NCI-H128 (cell line): ENCODE data around the gene CACNA2D1.

Source experiments
- DNase-seq: peaks from one replicate; lab custom pipeline; 2025; ENCODE audit not compliant: unreplicated experiment; lab: John Stamatoyannopoulos, UW

CACNA2D1 gene

DNA sequence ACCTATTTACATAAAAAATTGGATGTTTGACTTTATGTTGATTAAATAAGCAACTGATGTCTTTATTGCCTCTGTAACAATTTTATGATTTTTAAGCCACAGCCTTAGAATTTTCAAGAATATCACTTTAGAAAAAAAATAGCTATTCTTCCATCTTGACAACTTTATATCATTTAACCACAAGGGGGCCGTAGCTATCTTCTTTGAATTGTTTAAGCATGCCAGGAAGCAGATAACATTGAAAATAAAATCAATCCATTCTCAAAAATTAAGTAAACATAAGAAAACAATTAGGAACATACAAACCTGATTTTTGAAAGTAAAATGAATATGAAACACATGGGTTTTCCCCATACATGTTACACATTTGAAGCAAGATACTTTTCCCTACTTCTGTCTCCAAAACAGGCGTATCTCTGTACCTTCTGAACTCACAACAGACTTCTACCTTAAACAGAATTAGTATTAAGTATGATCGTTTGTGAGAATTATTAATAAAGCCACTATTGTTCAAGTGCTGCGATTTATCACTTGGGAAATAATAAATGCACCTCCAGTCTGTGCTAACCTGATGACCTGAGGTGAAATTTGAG is 209.0 kb downstream of the CACNA2D1 start:
- DNase-seq, result peak; percentile 29

DNA sequence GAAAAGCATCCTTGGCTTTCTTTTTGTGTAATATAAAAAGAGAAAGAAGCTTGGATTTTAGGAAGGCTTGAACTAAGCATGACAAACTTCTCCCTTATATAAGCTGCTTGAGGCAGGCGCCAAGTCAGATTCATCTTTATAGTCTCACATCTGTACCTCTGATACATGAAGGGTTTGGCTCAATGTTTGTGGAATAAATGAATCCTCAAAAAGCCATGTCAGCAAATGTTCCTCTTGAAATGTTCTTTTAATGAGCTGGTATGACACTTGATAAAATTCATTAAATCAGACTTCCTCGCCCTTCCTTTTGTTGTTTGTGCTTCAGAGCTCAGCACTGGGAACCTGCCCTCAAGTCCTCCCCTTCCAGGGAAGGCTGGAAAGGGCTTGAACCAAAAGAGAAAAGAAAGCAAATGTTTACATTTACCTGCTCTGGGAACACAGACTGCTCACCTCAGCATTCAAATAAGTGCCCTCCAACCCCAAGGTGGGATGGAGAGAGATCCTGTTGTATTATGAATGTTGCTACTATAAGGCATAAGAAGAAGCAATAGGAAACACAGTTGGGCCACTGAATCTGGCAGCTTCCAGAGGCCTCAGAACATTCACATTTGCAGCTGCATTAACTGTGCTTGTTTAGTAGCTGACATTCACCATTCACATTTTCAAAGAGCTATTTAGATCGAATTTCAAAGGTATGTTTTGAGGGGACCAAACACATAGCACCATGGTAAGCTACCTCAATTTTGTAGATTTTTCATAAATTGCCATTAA is 212.6 kb downstream of the CACNA2D1 start:
- peak; percentile 10 for DNase-seq

DNA sequence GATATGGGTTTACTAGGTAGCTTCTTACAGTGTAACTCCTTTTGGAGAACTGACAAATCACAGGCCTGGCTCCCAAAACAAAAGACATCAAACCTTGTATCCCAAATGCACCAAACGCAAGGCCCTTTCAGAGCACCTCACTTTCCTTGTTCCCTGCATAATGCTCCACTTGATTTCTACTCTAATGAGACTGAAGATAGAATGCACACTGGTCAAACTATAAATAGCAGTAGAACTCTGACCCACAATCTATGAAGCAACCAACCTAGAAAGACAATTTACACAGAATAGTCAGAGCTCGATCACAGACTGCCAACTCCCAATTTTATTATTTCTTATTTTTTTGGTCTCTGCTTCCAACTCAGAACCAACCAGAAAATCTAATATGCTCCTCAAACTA is 214.4 kb downstream of the CACNA2D1 start:
- DNase-seq, result no peak

DNA sequence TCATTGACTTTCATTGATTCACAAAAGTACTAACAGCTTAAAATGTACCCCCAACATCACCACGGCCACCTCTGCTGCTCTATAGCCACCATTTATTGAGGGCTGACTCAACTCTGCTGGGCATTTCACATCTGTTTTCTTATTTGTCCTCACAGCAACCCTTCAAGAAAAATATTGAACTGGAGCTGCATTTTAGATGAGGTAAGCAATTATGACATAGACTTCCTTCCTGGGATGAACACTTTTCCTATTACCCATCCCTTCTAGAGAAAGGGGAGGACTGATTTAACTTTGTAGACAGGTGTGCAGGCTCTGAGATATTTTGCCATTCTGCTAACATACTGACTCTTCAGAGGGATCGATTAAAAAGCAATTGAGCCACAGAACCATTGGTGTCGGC is 217.4 kb downstream of the CACNA2D1 start:
- DNase-seq, result no peak

DNA sequence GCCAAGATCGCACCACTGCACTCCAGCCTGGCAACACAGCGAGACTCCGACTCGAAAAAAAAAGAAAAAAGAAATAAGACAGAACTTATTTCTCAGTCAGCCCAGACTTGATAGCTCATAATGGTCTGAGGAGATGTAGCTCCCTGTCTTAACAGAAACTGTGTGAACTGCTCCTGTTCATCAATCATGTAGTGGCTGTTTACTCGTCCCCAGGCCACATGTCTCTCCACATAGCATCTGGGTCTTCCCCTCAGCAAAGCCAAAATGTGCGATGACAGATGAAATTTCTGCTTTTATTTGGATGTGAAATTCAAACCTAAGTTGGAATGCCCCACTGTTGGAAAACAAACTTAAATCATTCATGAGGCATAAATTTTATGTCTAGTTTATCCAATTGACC is 219.0 kb downstream of the CACNA2D1 start:
- DNase-seq, result no peak

DNA sequence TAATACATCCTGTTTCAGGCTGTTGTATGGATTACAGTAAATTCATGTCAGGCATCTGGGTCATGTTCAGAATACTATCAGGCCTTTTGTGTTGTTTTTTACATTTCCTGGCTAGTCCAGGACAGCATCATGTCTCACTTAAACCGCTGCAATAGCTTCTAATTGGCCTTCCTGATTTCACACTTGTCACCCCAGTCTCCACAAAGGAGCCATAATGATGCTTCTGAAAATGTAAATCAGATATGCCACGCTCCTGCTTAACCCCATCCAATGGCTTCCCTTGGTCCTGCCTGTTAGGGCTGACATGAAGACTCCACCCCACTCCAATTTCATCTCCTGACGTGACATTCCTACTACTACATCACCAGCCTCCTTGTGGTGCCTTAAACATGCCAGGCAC is 220.0 kb downstream of the CACNA2D1 start:
- DNase-seq, result no peak

DNA sequence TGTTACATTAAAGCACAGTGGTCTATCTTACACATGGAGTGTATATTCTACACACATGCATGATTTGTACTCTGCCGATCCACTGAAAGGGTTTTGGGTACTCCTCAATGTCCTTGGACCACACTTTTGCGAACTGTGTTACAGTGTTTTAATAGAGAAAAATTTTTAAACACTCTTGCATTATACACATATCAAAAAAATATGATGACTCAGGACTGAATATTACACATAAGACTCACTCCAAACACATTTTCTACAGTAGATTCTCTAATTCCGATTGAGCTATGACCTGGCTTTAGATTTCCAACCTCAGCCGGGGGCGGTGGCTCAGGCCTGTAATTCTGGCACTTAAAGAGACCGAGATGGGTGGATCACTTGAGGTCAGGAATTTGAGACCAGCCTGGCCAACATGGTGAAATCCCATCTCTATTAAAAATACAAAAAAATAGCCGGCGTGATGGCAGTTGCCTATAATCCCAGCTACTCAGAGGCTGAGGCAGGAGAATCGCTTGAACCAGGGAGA is 222.4 kb downstream of the CACNA2D1 start:
- no peak for DNase-seq

DNA sequence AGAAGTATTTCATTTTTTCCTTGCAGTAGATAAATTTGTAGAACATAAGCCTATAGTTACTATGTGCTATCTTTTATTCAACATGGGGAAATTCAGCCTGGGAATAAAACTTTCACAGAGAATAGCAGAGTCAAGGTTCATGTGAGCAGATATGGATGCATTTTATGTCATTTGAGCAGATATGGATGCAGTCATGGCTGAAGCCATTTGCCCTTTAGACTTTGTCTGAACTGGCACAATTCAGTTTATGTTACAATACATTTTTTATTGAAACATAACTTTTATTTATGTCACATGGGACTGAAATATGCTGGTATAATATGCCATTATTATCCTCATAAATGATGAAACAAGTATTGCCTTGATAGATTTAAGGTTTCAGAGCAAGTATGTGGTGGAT is 231.1 kb downstream of the CACNA2D1 start:
- no peak for DNase-seq

DNA sequence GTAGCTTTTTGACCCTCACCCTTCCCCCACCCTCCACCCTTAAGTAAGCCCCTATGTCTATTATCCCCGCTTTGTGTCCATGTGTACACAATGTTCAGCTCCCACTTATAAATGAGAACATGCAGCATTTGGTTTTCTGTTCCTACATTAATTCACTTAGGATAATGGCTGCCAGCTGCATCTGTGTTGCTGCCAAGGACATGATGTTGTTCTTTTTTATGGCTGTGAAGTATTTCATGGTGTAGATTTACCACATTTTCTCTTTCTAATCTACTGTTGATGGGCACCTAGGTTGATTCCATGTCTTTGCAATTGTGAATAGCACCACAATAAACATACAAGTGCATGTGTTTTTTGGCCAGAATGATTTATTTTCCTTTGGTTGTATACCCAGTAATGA is 232.2 kb downstream of the CACNA2D1 start:
- DNase-seq, result no peak

DNA sequence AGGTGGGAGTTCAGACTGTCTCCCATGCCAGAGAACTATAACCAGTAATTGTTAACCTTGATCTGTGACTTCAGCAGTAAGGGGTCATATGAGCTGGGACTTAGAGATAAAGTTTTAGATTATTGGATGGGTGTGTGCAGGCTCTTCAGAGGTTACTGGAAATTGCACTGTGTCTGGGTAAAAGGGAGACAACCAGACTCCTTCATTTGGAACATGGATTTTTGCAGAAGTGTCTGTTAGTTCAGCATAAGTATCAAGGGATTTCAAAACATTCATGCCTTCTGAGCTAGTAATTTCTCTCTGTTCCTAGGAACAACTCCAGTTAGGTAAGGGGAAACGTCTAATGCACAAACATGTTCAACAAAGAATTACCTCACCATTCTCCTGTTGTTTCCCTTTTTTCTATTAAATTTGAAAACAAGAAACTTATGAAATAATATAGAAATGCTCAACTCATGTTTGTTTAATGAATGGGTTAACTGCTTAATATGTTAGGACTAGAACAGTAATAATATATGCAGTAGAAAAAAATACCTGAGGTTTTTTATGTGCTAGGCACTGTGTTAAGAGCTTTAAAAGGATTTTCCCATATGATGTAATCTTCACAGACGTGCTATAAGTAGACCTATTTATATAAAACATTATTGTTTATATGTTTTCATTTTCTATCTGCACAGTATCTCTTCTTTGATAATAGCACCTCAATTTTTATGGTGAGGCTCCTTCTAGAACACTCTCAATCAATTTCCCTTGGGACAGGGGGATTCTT is 233.0 kb downstream of the CACNA2D1 start:
- no peak for DNase-seq

DNA sequence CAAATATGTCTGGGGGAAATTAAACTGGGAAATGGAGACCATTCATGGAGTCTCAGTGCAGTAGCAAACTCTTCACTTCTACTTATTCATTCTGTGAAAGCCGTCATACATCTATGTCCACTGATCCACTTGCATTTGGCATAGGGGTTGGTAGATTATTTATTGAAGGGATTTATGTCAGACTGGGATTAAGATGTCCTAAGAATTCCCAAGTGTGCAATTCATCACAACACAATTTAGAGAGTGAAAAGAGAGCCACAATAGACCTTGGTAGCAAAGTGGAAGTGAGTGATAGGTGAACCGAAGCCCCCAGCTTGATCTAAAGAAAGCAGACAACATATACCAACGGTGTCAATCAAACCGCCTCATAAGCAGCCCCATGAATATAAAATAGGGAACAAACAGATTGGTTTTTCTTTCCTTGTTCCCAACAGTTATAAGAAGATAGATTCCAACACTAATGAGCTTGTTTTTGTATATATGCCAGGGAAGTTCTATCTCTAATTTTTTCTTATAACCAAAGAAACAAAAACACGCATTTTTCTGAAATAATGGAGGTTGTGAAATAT is 234.3 kb downstream of the CACNA2D1 start:
- DNase-seq, result no peak

DNA sequence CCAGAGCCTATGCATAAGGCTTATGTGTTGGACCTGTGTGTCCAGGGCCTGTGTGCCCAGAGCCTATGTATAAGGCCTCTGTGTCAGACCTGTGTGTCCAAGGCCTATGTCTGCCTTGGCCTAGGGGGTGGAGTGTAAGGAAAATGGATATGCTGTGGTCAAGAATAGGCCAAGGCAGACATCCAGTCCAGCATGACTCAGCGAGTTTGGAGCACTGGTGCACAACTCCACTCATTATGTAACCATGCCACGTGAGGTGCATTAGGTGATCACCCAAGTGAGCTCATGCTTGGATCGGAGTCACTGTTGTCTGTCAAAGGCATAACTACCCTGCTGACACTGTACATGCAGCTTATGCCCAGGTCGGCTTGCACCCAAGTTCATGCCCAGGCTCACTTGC is 238.9 kb downstream of the CACNA2D1 start:
- no peak for DNase-seq

DNA sequence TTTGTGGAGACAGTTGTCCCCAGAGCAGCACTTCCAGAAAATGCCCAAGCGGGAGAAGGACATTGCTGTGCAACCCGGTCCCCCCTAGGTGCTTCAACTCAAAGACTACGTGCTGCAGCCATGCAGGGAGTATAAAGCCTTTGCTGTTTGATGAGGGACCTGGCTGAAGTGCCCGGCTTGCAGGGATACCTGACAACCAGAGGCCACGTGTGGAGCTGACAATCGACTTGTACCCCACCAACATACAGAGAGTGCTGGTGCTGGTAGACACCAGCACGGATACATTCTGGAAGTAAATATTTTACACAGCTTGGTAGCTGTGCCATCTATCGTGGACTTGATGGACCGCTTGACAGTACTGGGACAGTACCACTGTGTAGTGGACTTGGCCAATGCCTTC is 240.6 kb downstream of the CACNA2D1 start:
- DNase-seq, result no peak

DNA sequence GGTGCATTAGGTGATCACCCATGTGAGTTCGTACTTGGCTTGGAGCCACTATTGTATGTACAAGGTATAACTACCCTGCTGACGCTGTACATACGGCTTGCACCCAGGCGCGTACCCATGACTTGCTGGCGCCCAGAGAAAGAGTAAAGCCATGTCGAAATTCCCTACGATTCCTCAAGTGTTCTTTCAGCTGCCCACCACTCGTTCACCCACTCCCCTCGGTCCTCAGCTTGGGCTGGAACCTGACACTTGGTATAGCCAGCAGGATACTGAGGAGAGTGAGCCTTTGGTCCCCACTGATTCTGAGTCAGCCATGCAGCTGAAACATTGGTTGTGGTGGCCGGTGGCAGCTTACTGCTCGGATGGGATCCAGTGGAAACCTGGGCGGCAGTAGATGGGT is 241.5 kb downstream of the CACNA2D1 start:
- DNase-seq, result no peak

DNA sequence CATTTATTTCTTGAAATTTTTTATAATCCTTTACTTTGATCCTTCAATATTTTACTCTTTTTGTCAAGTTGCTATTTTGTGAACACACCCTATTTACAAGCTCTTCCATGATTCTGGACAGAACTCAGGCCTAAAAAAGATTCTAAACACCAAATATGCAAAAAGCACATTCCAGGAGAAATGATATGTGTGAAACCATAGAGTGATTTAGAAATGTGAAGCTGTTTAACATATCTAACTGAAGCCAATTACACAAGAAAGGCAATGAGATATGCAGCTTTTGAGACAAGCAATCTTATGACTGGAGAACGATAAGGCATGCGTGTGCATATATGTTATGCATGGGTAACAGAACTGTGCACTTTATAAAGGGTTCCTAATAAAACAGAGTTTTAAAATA is 243.0 kb downstream of the CACNA2D1 start:
- DNase-seq, result no peak

DNA sequence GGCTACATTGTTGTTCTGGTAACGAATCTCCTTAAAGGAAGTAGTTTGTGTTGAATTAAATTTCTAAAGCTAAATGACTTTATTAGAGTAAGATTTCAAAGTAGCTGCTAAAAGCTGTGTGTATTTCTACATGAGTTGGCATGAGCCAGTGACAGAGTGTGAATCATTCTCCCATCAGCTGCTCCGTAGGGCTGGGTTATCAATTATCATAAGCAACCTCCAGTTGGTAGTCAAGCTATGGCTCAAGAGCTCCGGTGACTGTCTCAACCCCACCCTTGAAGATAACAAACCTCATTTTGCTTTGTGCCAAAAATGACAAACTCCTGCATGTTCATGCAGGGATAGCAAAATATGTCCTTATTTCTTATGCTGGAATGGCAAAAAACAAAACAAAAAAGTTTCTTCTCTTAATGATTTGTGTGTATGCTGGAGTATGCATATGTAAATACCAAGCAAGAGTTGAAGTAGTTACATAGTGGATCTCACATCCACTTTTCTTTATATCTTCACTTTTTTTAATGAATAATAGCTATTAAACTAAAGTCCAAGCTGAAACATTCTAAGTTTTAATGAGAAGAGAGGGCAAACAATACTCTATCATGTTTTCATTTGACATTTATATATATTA is 249.4 kb downstream of the CACNA2D1 start:
- DNase-seq, result no peak

DNA sequence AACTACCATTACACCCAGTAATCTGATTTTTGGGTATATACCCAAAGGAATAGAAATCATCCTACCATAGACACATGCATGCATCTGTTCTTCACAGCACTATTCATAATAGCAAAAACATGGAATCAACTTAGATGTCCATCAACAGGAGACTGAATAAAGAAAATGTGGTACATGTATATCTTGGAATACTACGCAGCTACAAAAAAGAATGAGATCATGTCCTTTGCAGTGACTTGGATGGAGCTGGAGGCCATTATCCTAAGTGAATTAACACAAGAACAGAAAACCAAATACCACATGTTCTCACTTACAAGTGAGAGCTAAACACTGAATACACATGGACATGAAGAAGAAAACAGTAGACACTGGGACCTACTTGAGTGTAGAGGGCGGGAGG is 254.9 kb downstream of the CACNA2D1 start:
- DNase-seq, result no peak

DNA sequence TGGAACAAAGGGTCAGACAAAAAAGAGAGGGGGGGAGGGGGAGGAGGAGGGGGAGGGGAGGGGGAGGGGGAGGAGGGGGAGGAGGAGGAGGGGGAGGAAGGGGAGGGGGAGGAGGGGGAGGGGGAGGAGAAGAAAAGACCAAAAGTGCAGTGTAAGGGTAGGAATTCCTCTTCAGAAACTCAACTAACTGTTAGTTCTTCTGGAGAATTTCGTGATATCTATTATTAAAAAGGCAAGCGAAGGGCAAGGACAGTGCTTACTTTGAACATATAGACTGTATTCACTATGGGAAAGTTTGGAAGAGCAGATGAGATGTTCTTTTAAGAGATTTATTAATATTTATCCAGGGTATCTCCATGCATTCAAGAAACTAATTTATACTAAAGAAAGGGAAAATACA is 258.1 kb downstream of the CACNA2D1 start:
- DNase-seq, result no peak

DNA sequence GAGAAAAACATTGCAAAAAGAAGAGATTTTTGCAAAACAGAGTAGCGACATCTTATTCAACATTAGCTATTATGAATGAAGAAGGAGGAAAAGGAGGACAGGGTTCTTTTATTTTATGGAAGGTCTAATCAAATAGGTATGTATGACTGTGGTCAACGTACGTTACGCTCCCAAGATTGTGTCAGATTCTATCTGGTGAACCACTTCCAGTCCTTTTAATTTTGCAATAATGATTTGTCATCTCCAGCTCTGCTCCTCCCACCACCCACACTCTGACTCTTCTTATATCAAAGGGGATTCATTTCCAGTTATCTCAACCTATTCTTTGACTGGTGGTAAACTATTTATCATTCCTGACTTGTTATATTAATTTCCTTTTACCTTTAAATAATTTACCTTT is 259.9 kb downstream of the CACNA2D1 start:
- DNase-seq, result no peak

DNA sequence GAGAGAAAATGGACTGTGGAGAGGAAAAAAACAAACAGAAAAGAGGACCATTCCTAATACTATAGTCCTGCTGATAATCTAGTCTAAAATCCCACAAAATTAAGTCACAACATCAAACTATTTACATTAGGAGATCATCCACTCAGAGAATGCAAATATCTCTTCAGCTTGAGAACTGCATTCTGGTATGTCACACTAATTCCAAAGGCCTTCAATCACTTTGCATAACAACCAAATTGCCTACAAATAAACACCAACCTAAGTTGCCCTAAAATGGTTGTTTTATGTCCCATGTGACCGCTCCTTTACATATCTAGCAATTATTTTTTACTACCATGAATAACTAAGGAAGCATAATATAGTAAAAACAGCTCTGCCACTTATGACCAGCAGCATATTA is 264.3 kb downstream of the CACNA2D1 start:
- DNase-seq, result no peak

DNA sequence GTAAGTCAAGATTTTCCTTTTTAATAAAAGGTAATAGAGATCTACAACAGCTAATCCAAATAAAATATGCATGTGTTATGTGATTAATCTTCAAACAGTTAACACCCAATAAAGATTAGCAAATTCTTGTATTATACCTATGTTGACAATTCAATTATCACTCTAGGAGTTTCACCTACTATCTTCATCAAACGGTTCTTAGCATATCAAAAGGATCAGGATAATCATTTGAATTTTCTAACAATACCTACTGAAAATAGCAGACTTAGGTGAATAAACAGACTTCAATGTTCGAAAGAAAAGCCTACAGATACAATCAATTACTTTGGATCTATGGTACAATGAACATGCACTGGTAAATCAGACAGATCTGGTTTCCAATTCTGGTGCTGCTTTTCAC is 268.3 kb downstream of the CACNA2D1 start:
- DNase-seq, result no peak
